HG03565 (cell line): ENCODE data around the gene HLA-C.
"Not testable (repeated sequence)": the region's sequence is repeated elsewhere in the genome, so short reads cannot be mapped to it uniquely, and the experiment has no call there.

Experiments
- ATAC-seq: cut with Tn5 transposase; IDR thresholded peaks from one replicate; pipeline ENCODE4 v1.9.1; 2021; ENCODE audit warnings: mild to moderate bottlenecking, moderate library complexity; ENCODE audit not compliant: unreplicated experiment

The HLA-C gene

DNA sequence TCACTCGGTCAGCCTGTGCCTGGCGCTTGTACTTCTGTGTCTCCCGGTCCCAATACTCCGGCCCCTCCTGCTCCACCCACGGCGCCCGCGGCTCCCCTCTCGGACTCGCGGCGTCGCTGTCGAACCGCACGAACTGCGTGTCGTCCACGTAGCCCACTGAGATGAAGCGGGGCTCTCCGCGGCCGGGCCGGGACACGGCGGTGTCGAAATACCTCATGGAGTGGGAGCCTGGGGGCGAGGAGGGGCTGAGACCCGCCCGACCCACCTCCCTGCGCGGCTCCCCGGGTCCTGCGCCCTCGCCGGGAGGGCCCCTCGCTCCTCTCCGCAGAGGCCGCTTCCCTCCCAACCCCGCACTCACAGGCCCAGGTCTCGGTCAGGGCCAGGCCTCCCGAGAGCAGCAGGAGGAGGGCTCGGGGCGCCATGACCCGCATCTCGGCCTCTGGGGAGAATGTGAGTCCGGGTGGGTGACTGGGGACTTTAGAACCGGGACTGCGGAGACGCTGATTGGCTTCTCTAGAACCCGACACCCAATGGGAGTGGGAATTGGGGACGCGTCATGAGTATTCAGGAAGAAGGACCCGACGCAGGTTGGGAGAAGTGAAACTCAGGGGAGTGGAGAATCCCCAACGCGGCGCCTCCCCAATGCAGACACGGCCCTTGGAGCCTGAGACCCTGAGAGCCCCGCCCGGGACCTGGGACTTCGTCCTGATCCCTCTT lies at the start of gene HLA-C:
TSS of gene HLA-C (minus strand) at position 452 of the 717 bp plus-strand sequence. CDS start at position 431, 21 bp downstream.
- peak; percentile 84 for ATAC-seq

DNA sequence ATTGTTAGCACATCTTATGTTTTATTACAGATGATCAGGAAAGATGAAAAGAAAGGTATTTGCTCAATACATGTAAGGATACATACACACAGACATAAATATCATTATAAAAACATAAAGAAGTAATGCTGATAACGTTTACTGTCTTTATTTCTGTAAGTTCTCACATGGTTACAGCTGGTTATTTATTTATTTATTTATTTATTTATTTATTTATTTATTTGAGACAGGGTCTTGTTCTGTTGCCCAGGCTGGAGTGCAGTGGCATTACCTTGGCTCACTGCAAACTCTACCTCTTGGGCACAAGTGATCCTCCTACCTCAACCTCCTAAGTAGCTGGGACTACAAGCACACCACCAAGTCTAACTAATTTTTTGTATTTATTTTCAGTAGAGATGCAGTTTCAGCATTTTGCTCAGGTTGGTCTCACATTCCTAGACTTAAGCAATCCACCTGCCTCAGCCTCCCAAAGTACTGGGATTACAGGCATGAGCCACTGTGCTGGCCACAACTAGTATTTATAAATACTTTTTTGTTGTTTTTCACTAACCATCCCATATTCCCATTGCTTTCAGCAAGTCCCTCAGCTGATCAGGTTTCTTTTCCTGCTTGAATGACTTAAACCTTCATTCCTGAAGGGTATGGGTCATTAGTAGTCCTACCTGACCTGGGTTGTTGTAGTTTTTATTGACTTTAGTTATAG lies 49.3 kb upstream of the HLA-C start:
- ATAC-seq, result no peak

DNA sequence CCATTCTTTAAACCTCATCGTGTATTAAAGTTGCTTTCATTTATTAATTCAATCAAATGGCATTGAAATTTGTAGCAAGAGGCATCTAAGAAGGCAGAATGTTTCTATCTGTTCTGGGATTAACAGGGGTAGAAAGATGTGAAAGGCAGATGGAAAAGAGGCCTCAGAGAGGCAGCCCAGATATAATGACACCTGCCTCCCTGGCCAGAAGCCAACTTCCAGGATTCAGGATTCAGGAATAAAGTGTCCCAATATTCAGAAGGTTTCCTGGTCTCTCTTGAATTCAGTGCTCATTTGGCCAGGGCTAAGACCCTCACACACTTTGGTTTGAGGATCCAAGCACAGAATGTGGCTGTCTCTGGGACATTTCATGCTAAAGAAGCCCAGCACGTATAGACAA lies 45.1 kb upstream of the HLA-C start:
- no peak for ATAC-seq

DNA sequence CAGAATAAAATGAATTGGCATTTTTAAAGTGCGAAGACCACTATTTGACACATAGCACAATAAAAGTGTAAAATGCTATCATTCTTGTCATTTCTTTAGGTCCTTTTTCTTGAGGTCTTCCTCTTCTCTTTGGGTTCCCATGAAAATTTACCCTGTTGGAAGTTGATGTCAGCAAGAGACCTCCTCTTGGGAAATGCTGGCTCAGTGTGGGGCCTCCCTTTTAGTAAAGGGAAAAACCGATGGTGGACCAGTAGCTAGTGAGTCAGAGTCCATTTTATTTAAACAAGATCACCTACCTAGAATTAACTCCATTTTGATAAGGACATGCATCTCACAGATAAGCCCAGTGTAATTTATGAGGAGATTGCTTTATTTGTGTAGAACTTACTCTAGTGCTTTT lies 37.7 kb upstream of the HLA-C start:
- ATAC-seq, result no peak

DNA sequence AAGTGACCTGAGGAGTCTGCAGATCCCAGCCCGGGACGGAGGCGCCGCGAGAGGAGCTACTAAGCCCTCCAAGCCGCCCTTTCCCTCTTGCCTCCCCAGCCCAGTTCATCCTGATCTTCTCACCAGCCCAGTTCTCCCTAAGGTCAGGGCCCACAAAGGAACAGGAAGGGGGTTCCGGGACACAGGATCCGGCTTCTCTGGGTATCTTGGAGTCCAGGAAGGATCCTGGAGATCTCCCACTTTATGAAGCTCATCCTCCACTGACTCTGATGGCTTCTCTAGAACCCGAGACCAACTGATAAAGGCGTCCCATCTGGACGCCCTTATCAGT lies 36.9 kb upstream of the HLA-C start:
- ATAC-seq, result no peak

DNA sequence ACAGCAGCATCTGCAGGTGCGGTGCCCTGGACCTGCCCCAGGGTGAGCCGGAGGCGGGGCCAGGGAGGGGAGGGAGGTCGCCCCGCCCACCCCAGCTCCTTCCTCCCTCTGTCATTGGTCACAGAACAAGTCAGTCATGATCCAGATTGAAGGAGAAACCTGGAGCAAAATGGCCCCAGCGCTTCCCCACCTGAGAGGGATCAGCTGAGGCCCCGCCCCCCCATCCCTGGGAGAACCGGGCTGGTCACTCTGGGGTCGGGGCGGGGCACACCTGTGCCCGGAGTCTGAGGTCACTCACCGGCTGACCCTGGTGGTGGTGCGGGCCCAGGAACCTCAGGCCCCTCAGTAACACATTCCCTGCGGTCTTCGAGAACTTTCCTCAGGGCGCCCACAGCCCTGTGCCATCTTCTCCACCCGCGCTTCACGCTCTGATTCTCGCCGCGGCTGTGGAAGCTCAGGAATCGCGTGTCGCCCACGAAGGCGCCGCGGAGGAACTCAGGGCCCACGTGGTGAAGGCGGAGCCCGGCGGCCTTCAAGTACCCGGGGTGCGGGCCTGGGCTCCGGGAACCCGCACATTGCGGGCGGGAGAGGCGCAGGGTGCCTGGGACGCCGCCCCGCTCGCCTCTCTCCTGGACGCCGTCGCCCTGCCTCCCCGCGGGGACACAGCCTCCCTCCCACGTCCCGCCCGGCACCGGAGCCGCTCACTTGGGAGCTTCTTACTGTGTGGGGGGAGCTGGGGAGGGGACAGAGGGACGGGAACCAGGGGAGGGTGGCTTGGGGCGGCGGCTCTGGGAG lies 36.4 kb upstream of the HLA-C start:
- no peak for ATAC-seq

DNA sequence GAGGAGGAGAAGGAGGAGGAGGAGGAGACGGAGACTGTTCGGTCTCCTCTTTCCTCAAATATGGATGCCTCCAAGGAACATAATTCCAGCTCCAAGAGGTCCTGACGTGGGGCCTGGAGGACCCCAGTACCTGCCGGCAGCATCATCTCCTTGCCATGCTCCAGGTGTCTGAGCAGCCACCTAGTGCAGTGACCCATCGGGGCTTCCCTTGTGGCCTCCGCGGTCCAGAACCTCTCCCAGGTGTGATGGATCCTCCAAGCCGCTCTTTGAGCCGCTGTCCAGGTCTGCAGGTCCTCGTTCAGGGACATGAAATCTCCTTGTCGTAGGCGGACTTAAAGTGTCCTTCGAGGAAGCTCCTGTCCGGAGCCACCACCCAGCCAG lies 35.8 kb upstream of the HLA-C start:
- no peak for ATAC-seq

DNA sequence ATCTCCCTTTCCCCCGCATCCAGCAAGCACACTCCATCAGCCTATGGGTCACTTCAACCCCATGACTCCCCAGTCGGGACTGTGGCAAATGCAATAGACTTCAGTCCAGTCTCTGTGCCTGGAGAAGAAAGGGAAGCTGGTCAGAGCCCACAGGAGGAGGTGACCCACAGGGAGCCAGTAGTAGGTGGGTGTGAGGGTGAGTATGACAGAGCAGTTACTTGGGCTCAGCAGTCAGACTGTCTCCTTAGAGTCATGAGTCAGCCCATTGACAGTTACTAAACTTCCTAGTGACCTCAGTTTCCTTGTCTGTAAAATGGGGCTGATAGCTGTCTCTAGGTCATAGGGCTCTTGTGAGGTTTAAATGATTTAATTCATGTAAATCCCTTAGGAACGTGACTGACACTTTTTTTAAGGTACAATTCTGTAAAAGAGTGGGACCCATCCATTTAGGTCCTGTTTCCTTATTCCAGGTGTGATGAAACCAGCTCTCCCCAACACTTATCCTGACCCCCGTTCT lies 33.9 kb upstream of the HLA-C start:
- no peak for ATAC-seq

DNA sequence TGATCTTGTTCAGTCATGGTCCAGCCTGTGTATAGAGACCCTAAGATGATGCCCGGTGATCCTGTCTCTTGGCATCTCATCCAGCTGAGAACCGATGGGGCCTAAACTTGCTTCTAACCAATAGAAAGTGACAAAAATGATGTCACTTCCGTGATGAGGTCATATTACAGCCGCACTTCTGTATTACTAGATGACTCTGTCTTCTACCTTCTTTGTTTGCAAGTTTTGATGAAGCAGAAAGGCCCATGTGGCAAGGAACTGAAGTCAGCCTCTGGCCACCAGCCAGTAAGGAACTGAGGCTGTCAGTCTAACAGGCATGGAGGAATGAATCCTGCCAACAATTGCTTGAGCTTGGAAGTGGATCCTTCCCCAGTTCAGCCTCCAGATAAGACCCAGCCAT lies 32.8 kb upstream of the HLA-C start:
- no peak for ATAC-seq

DNA sequence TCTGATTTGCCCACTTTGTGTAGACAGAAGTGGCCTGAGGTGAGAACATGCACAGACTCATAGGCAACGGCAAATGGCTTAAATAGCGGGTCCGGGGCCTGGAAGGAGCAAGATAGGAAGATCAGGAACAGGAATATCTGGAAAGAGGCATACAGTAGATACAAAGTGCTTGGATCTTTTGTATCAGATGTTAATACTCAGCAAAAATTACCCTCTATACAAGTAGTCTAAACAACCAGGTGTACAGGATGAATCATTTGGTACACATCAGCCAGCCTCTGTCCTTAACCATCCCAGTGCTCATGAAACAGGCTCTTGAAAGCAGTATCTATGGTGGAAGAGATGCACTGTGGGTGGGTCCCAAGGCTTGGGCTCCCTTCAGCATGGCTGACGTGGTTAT lies 28.9 kb upstream of the HLA-C start:
- no peak for ATAC-seq

DNA sequence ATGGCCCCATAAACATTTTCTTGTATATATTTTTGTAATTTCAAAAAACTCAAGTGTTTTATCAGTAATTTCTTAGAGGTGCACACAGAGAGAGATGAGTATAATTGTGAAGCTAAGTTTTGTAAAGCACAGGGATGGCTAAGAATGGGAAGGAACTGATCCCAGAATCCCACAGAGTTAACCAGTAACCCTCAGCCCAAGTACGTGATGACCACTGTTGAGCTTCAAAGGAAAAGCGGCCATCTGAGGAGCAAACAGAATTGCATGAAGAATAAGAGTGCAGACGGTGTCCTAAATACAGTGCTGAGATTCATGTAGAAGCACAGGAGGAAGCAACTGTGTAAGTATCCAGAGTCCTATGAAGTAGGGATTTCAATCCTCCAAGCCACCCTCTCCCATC lies 28.1 kb upstream of the HLA-C start:
- no peak for ATAC-seq

DNA sequence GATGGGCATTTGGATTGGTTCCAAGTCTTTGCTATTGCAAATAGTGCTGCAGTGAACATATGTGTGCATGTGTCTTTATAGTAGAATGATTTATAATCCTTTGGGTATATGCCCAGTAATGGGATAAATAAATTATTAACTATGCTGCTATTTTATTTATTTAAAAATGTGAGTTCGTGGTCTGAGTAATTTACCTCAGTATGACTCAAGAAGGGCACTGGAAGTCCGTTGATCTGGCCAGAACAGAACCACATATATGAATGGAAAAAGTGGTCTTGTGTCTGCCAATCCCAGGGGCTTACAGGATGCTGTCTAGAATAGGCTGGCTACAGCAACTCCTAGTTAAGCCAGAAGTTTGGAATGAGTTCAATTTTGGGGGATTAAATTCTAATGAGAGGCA lies 27.6 kb upstream of the HLA-C start:
- ATAC-seq, result no peak

DNA sequence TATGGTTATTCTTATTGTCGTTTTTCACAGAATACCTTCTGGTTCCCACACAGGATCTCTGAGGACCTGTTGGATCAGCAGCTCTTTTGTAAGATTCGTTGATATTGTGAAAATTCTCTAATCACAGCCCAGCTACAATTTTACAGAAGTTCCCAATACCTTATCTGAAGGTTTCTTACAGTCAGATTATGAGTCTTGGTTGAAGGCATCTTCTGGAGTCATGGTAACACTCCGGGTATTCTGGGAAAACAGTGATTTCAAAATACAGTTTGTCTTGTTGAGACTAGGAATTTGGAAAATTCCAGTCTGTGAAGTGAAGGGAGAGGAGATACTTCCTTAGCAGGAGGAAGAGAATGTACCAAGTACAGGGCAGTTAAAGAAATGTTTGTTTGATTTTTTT lies 22.2 kb upstream of the HLA-C start:
- no peak for ATAC-seq

DNA sequence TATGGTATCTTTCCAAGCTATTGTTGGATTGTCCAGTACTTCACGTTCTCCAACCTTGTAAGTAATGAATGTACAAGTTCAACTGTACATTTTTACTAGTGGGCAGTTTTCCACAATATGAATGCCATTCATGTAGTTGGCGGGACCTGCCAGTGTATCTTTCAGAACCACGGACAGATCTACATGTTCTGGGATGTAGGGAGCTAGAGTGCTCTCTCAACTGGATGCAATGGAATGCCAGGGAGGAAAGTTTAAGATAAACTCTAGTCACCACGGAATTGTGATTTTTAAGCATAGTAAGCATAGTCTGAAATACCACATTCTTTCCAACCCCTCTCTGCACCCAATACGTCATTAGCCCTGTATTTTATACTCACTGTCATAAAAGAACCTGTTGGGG lies 21.5 kb upstream of the HLA-C start:
- ATAC-seq, result no peak

DNA sequence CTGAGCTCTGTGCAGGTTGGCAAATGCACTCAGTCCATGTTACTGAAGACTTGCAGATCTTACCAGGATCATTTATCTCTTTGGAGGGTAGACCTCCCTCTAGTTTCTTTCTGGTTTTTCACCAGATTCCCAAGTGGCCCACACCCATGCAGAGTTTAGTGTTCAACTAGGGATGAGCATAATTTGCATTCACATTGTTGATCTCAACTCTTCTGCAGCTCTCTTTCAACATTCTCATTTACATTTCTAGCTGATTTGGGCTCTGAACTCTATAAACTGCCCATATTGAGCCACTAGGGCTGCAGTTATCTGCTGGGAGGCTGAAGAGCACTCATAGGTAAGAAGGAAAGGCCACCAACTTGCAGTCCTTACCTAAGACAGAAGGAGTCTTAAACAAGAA lies 17.9 kb upstream of the HLA-C start:
- no peak for ATAC-seq

DNA sequence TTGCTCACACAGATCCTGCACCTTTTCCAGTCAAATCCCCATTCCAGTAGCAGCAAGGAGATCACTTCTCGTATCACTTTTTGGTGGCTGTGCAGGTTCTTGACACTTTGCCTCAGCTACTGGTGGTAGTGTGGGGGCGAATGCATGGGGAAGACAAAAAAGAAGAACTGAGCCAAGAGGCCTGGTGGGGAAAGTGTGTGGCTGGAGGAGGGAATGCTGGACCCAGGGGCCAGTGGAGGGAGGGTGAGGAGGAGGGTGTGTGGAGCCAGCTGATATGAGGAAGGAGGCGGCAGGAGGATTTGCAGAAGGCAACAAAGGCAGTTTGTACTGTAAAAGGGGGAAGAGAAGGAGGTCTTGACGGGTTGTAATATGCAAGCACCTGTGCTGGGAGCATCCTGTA lies 15.7 kb upstream of the HLA-C start:
- no peak for ATAC-seq

DNA sequence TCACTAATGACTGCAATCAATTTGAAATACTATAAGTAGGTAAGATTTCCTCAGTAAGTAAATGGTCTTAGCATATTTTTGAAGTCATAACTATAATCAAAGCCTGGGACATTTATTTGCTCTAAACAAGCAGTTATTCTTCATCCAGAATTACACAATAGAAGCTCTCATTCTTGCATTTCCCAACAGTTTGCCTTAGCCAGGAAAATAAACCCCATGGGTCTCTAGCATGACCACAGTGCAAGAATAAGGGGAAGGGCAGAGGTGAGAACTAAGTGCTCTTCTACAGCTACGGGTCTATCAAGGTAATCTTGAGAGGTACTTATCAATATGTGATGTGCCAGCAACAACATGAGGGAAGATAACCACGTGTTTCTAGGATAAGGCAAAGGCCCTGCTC lies 14.1 kb upstream of the HLA-C start:
- no peak for ATAC-seq

DNA sequence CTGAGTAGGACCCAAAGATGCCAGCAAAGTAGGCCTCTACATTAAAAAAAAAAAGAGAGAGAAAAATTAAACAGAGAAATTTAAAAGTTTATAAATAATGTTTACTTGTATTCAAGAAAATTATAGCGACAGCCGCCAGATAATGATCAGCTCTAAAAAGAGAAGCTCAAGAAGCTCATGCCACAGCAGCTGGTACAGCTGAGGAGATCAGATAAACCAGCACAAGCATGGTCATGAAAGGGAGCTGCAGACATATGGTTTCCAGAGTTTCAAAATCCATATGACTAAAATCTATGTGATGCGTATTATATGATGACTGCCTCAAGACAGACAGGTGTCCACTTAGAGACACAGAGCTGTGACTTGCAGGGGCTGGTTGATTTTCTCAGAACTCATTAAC lies 13.6 kb upstream of the HLA-C start:
- no peak for ATAC-seq

DNA sequence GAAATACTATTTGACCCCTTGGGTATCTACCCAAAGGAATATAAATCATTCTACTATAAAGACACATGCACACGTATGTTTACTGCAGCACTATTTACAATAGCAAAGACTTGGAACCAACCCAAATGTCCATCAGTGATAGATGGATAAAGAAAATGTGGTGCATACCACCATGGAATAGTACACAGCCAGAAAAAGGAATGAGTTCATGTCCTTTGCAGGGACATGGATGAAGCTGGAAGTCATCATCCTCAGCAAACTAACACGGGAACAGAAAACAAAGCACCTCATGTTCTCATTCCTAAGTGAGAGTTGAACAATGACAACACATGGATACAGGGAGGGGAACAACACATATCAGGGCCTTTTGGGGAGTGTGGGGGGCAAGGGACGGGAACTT lies 7.8 kb upstream of the HLA-C start:
- ATAC-seq, result not testable (repeated sequence)

DNA sequence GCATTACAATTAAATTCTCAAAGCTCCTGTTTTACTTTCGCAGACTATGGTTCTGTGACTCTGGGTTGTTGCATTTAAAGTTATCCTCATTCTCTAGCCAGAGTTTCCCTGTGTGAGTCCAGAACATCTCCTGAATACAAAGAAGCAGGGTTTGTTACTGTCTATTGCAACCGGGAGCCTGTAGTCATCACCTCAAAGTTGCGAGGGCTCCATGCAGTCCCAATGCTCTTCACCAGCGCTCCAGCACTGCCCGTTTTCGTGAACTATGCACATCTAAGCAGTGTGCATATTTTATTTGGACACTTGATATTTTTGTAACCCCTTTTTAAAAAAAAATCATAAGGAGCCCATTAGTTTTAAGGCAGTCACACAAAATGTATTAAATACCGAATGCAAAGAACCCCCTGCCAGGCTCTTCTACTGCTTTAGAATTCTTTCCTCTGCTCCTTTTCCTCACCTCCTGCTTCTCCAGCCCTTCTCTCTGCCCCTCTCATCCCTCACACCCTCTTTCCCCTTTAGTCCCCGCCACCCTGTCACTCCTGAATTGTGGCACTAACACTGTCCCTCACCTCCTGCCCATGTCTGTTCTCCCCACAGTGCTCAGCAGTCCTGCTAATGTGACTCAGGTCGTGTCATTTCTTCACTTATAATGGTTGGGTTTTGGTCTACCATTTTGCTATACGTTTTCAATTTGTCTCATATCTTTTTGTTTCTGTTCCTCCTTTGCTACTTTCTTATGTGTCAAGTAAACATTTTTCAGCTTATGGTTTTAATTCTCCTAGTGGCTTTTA lies 1.1 kb upstream of the HLA-C start:
- no peak for ATAC-seq

DNA sequence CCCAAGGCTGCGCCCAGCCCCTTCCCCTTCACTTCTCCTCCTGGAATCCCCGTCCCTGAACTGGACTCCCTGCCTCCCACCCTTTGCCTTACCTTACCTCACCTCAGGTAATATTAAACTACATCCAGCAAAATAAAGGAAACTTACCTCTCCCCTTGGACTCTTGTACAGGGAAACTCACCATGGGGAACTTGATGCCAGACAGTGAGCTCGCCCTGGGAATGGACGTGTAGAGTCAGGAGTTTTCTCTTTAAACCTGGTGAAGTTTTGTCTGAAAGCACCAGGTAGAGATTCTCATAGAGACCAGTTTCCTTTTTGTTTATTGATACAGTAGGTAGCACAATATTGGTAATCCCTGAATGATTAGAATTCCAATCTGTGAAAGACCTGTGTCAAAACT lies 544 bp upstream of the HLA-C start:
- ATAC-seq, result no peak
